ENCODE measurements around the gene NDUFAF2. TPM values are rescaled to one million over a fixed set of nuclear protein-coding genes. Genes with fewer than 3 reads are reported as not detected.

NDUFAF2 gene
- total and polyA plus RNA-seq, 2 of the 13 experiments (the other 11 are each of a cell fraction or from before 2014, with no cell fraction given), result 34.0 to 78.4 TPM

DNA sequence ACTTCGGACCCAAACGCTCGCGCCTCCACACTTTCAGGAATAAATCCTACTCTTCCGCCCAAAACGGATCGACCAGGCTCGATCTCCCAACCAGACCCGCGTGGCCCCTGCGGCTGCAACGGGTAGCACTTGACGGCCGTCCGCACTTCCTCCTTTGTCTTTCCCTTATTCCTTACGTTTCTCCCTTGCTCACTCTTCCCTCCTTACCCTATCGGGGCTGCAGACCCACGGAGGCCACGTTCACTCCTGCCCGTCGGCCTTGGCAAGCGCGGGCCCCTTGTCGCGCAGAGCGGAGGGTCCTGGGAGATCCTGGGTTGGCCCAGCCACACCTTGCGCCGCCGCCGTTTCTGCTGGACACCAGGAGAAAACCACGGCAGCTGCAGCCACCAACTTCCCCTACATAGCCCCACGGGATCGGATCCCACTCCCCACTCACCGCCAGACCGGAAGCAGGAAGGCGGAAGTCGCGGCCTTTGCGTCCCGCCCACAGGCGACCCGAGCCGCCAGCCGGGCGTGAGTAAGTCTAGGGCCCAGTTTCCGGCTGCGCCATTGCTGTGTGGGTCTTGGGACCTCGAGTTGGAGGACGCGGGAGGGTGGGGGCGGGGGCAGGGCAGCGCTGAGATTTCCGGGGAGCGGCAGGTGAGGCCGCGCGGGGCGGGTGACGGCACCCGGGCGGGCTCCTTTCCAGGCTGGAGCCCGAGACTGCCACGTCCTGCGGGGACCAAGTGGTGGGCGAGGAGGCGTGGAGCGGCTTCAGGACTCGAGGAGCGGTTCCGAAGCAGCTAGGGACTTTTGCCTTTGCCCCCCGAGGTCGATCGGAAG, 217.2 kb downstream of the NDUFAF2 start, which contains the start of gene SMIM15 (continued):
- TF ChIP-seq RNF2 (conservative IDR thresholded peaks at IDR 0.05; ENCODE audit: low read depth) (0 out of 2 replicates have a peak, but pooled peaks have one; percentile 24), ERF (CRISPR knock-in tag; IDR thresholded peaks at IDR 0.05) (peak; percentile 74), ZFY (CRISPR knock-in tag; IDR thresholded peaks at IDR 0.05) (peak; percentile 86)
- TF ChIP-seq, protein P1, sequence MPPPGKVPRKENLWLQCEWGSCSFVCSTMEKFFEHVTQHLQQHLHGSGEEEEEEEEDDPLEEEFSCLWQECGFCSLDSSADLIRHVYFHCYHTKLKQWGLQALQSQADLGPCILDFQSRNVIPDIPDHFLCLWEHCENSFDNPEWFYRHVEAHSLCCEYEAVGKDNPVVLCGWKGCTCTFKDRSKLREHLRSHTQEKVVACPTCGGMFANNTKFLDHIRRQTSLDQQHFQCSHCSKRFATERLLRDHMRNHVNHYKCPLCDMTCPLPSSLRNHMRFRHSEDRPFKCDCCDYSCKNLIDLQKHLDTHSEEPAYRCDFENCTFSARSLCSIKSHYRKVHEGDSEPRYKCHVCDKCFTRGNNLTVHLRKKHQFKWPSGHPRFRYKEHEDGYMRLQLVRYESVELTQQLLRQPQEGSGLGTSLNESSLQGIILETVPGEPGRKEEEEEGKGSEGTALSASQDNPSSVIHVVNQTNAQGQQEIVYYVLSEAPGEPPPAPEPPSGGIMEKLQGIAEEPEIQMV (CRISPR knock-in tag; IDR thresholded peaks at IDR 0.05; ENCODE audit: low read depth), result no peak; the same call in none of the 2 replicates

DNA sequence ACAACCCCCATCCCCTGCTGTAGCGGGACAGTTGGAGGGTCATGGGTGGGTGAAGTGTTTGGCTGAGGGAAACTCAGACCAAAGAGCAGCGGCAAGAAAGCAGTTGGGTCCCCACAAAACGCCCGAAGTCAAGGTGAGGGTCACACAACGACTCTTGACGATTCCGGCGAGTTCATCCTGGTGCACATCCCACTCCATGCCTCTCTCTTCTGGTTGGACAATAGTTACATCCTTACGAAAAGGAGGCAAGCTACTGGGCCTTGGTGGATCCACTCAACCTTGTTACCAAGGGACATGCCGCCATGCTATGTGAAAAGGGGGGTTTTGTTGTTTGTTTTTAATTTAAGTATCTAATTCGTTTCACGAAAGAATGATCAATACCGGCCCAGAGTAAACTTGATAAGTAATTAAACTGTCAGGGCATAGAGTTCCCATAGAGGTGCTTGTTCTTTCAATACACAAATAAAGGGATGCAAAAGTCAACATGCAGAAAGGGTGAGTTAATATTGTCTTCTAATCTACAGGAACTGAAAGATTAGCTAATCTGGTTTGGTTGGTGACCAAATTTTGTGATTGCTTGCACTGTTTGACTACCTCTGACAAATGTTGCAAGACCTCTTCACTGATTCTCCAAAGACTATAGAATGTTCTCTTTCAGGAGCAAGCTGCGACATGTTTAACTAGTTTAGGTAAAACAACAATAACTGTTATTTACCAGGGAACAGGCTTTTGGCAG, 218.0 kb downstream of the NDUFAF2 start:
- peaks cover 2 to 13% of the 10 kb centered on the region in 2 experiments; a peak in 3 of 5 replicates for H3K36me3 ChIP-seq (replicated peaks in 1 of 2; ENCODE audit: control insufficient read depth in 1 of 2, insufficient read depth in 2 of 2, low read length in 2 of 2)
- peak overlapping the region; percentile 94 for H3K9ac ChIP-seq (ENCODE audit: insufficient read depth, low read depth, low read length)
- FAIRE-seq, result no peak
- intact Hi-C loops (cut with micrococcal nuclease; ENCODE audit: unreplicated experiment), result loop anchor here (1.0 to 10.0 kb wide), 4 partner anchors 138 to 492 kb away; no protein-coding TSS in a partner anchor
- ChIA-PET CTCF (ENCODE audit: low intra/inter-chr PET ratio, low total read pairs) (no interaction called here), POLR2A (interaction anchor here (0.9 kb wide), 3 partner anchors 20 to 165 kb away, joined by 3 read pairs; no protein-coding TSS in a partner anchor)
- H4K20me1 ChIP-seq (ENCODE audit: insufficient read depth, low read length), result no peaks in the 10 kb centered on the region
- peak overlapping the region; percentile 83 for H2AFZ ChIP-seq (ENCODE audit: low read length)
- no peaks in the 10 kb centered on the region for H3K9me3 ChIP-seq (ENCODE audit: low read length)
- TSS peak; percentile 86 for BruUV-seq (replicated peaks)
- ATAC-seq, result peak; percentile 76
- DNase-seq (ENCODE audit: low spot score), result peak; percentile 59
- peak overlapping the region; percentile 89 to 93 (median 90) for H3K4me3 ChIP-seq (replicated peaks in 1 of 3; ENCODE audit: insufficient read depth in 1 of 3, low read depth in 2 of 3, low read length in 3 of 3)
- peaks cover 37% of the 10 kb centered on the region for H3K4me1 ChIP-seq (ENCODE audit: insufficient read depth, low read length)
- in situ Hi-C loops (cut with HindIII; ENCODE audit: extremely low pct_ligation_motif_present, low pct_unique_long_range_greater_than_20kb), result no loop called here
- no peaks in the 10 kb centered on the region; a peak in 1 of 5 replicates for H3K27me3 ChIP-seq (ENCODE audit: control insufficient read depth in 1 of 2, insufficient read depth in 2 of 2, low read length in 2 of 2)
- under 1% methylated on average over 12 of the region's 14 CpGs for WGBS (ENCODE audit: low lambda C conversion rate)
- H3K27ac ChIP-seq (ENCODE audit: extremely low read length, insufficient read depth, low read length), result peak overlapping the region; percentile 95
- peaks cover 42% of the 10 kb centered on the region for H3K79me2 ChIP-seq (ENCODE audit: insufficient read depth, low read length)
- H3K4me2 ChIP-seq (ENCODE audit: low read depth, low read length), result peak overlapping the region; percentile 75
- no peak for TF ChIP-seq KLF11 (CRISPR knock-in tag; IDR thresholded peaks at IDR 0.05)
- peak; percentile 1; the same call in 1 of the 2 replicates for TF ChIP-seq NRL (CRISPR knock-in tag; IDR thresholded peaks at IDR 0.05; ENCODE audit: borderline replicate concordance)
- TF ChIP-seq MEIS1 (CRISPR knock-in tag; IDR thresholded peaks at IDR 0.05; ENCODE audit: borderline replicate concordance), result no peak
- TF ChIP-seq, protein P2, sequence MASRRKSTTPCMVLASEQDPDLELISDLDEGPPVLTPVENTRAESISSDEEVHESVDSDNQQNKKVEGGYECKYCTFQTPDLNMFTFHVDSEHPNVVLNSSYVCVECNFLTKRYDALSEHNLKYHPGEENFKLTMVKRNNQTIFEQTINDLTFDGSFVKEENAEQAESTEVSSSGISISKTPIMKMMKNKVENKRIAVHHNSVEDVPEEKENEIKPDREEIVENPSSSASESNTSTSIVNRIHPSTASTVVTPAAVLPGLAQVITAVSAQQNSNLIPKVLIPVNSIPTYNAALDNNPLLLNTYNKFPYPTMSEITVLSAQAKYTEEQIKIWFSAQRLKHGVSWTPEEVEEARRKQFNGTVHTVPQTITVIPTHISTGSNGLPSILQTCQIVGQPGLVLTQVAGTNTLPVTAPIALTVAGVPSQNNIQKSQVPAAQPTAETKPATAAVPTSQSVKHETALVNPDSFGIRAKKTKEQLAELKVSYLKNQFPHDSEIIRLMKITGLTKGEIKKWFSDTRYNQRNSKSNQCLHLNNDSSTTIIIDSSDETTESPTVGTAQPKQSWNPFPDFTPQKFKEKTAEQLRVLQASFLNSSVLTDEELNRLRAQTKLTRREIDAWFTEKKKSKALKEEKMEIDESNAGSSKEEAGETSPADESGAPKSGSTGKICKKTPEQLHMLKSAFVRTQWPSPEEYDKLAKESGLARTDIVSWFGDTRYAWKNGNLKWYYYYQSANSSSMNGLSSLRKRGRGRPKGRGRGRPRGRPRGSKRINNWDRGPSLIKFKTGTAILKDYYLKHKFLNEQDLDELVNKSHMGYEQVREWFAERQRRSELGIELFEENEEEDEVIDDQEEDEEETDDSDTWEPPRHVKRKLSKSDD (CRISPR knock-in tag; IDR thresholded peaks at IDR 0.05; ENCODE audit: low read depth), result 0 out of 2 replicates have a peak, but pooled peaks have one; percentile 14
- TF ChIP-seq NONO (IDR thresholded peaks at IDR 0.05), result no peak
- no peak for TF ChIP-seq NONO (CRISPR knock-in tag; conservative IDR thresholded peaks at IDR 0.05)
- TF ChIP-seq HOXA9 (CRISPR knock-in tag; IDR thresholded peaks at IDR 0.05; ENCODE audit: borderline replicate concordance), result no peak
- no peak for TF ChIP-seq SALL2 (CRISPR knock-in tag; IDR thresholded peaks at IDR 0.05)
- TF ChIP-seq HNF4A (CRISPR knock-in tag; IDR thresholded peaks at IDR 0.05), result 0 out of 2 replicates have a peak, but pooled peaks have one; percentile 1
- 0 out of 2 replicates have a peak, but pooled peaks have one; percentile 9 for TF ChIP-seq ZBTB20 (CRISPR knock-in tag; IDR thresholded peaks at IDR 0.05; ENCODE audit: borderline replicate concordance, low read depth)
